ENCODE measurements around the gene GJA1. TPM values are rescaled to one million over a fixed set of nuclear protein-coding genes. Genes with fewer than 3 reads are reported as not detected.
A peak's percentile ranks its signal among the peaks of the same experiment; 100 is the strongest.
"Not testable (repeated sequence)": the region's sequence is repeated elsewhere in the genome, so short reads cannot be mapped to it uniquely, and the experiment has no call there.

Gene GJA1
- polyA plus RNA-seq, 1 donor from 2014 or later, result 3.5 TPM

- H3K9me2 ChIP-seq (ENCODE audit: insufficient read depth, low read length), result no peaks in the 10 kb centered on the region
- H4K20me1 ChIP-seq (ENCODE audit: insufficient read depth), result no peaks in the 10 kb centered on the region
- TF ChIP-seq TAF1 (IDR thresholded peaks at IDR 0.05; ENCODE audit: low read depth) (no peak), REST (IDR thresholded peaks at IDR 0.05; ENCODE audit: borderline replicate concordance) (no peak), SMC3 (conservative IDR thresholded peaks at IDR 0.05; ENCODE audit: poor library complexity) (peak; percentile 99), EP300 (conservative IDR thresholded peaks at IDR 0.05; ENCODE audit: poor library complexity, severe bottlenecking) (no peak), MXI1 (conservative IDR thresholded peaks at IDR 0.05; ENCODE audit: poor library complexity, severe bottlenecking) (no peak), POLR2AphosphoS5 (IDR thresholded peaks at IDR 0.05) (no peak), EZH2 (IDR thresholded peaks at IDR 0.05; ENCODE audit: borderline replicate concordance, insufficient read depth, low read length, poor library complexity, severe bottlenecking) (no peak), RAD21 (conservative IDR thresholded peaks at IDR 0.05) (peak; percentile 98)
- TF ChIP-seq, protein P1, sequence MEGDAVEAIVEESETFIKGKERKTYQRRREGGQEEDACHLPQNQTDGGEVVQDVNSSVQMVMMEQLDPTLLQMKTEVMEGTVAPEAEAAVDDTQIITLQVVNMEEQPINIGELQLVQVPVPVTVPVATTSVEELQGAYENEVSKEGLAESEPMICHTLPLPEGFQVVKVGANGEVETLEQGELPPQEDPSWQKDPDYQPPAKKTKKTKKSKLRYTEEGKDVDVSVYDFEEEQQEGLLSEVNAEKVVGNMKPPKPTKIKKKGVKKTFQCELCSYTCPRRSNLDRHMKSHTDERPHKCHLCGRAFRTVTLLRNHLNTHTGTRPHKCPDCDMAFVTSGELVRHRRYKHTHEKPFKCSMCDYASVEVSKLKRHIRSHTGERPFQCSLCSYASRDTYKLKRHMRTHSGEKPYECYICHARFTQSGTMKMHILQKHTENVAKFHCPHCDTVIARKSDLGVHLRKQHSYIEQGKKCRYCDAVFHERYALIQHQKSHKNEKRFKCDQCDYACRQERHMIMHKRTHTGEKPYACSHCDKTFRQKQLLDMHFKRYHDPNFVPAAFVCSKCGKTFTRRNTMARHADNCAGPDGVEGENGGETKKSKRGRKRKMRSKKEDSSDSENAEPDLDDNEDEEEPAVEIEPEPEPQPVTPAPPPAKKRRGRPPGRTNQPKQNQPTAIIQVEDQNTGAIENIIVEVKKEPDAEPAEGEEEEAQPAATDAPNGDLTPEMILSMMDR (IDR thresholded peaks at IDR 0.05; ENCODE audit: poor library complexity, severe bottlenecking), result peak; percentile 91
- no peaks in the 10 kb centered on the region for H3K36me3 ChIP-seq (ENCODE audit: insufficient read depth, low read length)
- H3F3A ChIP-seq (ENCODE audit: insufficient read depth, low read length, poor library complexity, severe bottlenecking), result no peaks in the 10 kb centered on the region
- no peak overlapping the region for H3K27ac ChIP-seq (ENCODE audit: low read length)
- H3K9me3 ChIP-seq (ENCODE audit: low read length), result no peaks in the 10 kb centered on the region
- no peaks in the 10 kb centered on the region for H3K79me2 ChIP-seq (replicated peaks; ENCODE audit: insufficient read depth, low read length)
- H3K9ac ChIP-seq (ENCODE audit: low read length), result no peak overlapping the region
- H3K4me2 ChIP-seq (ENCODE audit: low read length), result no peak overlapping the region
- no peak overlapping the region for H3K4me3 ChIP-seq (ENCODE audit: low read length)
- no peaks in the 10 kb centered on the region for H3K27me3 ChIP-seq (ENCODE audit: insufficient read depth, low read depth, low read length)
- H2AFZ ChIP-seq (ENCODE audit: low read depth, low read length), result no peak overlapping the region
Observed at GRCh38 chr6:121430514-121431460, 4.7 kb upstream of the GJA1 start.

DNA sequence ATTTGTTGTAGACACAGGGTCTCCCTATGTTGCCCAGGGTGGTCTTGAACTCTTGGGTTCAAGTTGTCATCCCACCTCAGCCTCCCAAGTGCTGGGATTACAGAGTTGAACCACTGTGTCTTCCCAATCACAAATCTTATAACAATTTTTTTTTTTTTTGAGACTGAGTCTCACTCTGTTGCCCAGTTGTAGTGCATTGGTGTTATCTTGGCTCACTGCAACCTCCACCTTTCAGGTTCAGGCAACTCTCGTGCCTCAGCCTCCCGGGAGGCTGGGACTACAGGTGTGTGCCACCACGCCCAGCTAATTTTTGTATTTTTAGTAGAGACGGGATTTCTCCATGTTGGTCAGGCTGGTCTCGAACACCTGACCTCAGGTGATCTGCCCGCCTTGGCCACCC is 3.7 kb upstream of the GJA1 start:
- not testable (repeated sequence) for H3K36me3 ChIP-seq (ENCODE audit: insufficient read depth, low read length); H3K4me3 ChIP-seq (ENCODE audit: low read length); H3K9ac ChIP-seq (ENCODE audit: low read length); H3K79me2 ChIP-seq (replicated peaks; ENCODE audit: insufficient read depth, low read length); H3K4me2 ChIP-seq (ENCODE audit: low read length); H3K27me3 ChIP-seq (ENCODE audit: insufficient read depth, low read depth, low read length); H4K20me1 ChIP-seq (ENCODE audit: insufficient read depth); H2AFZ ChIP-seq (ENCODE audit: low read depth, low read length); H3F3A ChIP-seq (ENCODE audit: insufficient read depth, low read length, poor library complexity, severe bottlenecking); H3K9me3 ChIP-seq (ENCODE audit: low read length); H3K9me2 ChIP-seq (ENCODE audit: insufficient read depth, low read length); H3K27ac ChIP-seq (ENCODE audit: low read length)
